ENCODE measurements around the gene RNF220. TPM values are rescaled to one million over a fixed set of nuclear protein-coding genes. Genes with fewer than 3 reads are reported as not detected.

Gene RNF220
- total RNA-seq, 2 donors from 2014 or later = 53.3 to 62.0 TPM

- Histone ChIP-seq H3K9ac (ENCODE audit: low read depth in 2 of 2, low read length in 2 of 2) (no peak overlapping the region), H3K4me1 (peaks cover 9% of the 10 kb centered on the region), H3K4me3 (no peak overlapping the region), H3K27ac (no peak overlapping the region), H3K27me3 (peaks cover 39% of the 10 kb centered on the region), H3K9me3 (no peaks in the 10 kb centered on the region), H3K36me3 (no peaks in the 10 kb centered on the region)
- no peak for DNase-seq
- no peak for TF ChIP-seq CTCF (IDR thresholded peaks at IDR 0.05)
- intact Hi-C loops (cut with DNase I) = no loop called here
Observed at GRCh38 chr1:44401256-44402228, 3.5 kb upstream of the RNF220 start.

GRCh38 chr1:44405798-44406736, 1.0 kb downstream of the RNF220 start:
- no peaks in the 10 kb centered on the region for H3K9me3 ChIP-seq
- peak overlapping the region; percentile 43 for H3K4me3 ChIP-seq
- DNase-seq = no peak
- TF ChIP-seq CTCF (IDR thresholded peaks at IDR 0.05) = no peak
- peaks cover 77% of the 10 kb centered on the region for H3K27me3 ChIP-seq
- H3K27ac ChIP-seq = no peak overlapping the region
- peaks cover 17% of the 10 kb centered on the region for H3K4me1 ChIP-seq
- H3K36me3 ChIP-seq = no peaks in the 10 kb centered on the region
- intact Hi-C loops (cut with DNase I) = no loop called here
- peak overlapping the region in 1 of 2 donors; percentile 12 for H3K9ac ChIP-seq (ENCODE audit: low read depth in 2 of 2, low read length in 2 of 2)

GRCh38 chr1:44406737-44407429, 1.8 kb downstream of the RNF220 start:
- intact Hi-C loops (cut with DNase I) = no loop called here
- TF ChIP-seq CTCF (IDR thresholded peaks at IDR 0.05) = no peak
- DNase-seq = no peak

GRCh38 chr1:44407430-44408211, 2.6 kb downstream of the RNF220 start:
- Histone ChIP-seq H3K36me3 (no peaks in the 10 kb centered on the region), H3K9me3 (no peaks in the 10 kb centered on the region), H3K4me3 (no peak overlapping the region), H3K27ac (no peak overlapping the region), H3K4me1 (peaks cover 17% of the 10 kb centered on the region), H3K9ac (ENCODE audit: low read depth in 2 of 2, low read length in 2 of 2) (no peak overlapping the region), H3K27me3 (peaks cover 82% of the 10 kb centered on the region)
- intact Hi-C loops (cut with DNase I) = no loop called here
- TF ChIP-seq CTCF (IDR thresholded peaks at IDR 0.05) = no peak
- DNase-seq = no peak

More at GRCh38 chr1:44406737-44407429, 1.8 kb downstream of the RNF220 start:
- H3K4me3 ChIP-seq = peak overlapping the region; percentile 43
- no peaks in the 10 kb centered on the region for H3K36me3 ChIP-seq
- peaks cover 84% of the 10 kb centered on the region for H3K27me3 ChIP-seq
- H3K9ac ChIP-seq (ENCODE audit: low read depth in 2 of 2, low read length in 2 of 2) = no peak overlapping the region
- H3K9me3 ChIP-seq = no peaks in the 10 kb centered on the region
- H3K27ac ChIP-seq = no peak overlapping the region
- H3K4me1 ChIP-seq = peaks cover 17% of the 10 kb centered on the region

All from colonic mucosa (tissue), 4 donors.